Endothelial cell of umbilical vein (primary cell): Measurements from ENCODE around the gene ZNF157. TPM values are rescaled to one million over a fixed set of nuclear protein-coding genes. Genes with fewer than 3 reads are reported as not detected.
A peak's percentile ranks its signal among the peaks of the same experiment; 100 is the strongest.

Experiments used
- BruUV-seq: library from RNA; stranded (reverse); fragments of 400-500 nt; replicated peaks from 2 replicates; lab custom pipeline; 2021; lab: Mats Ljungman, UMichigan
- CTCF ChIA-PET: fragments of 300-600, 350-600 bp; sonication (Branson Sonifier 250); formaldehyde crosslinking; loops from one replicate; lab custom pipeline; 2021; ENCODE audit warnings: antibody characterized with exemption, inconsistent platforms; lab: Charles Lee
- POLR2A ChIA-PET: fragments of 300-600, 350-600 bp; sonication (Branson Sonifier 250); formaldehyde crosslinking; loops from one replicate; lab custom pipeline; 2021; ENCODE audit warnings: antibody characterized with exemption, inconsistent platforms; lab: Charles Lee
- DNase-seq: peaks from one replicate; pipeline ENCODE4 v3.0.0-alpha.2; 2011; ENCODE audit warnings: low read depth, low spot score
- FAIRE-seq: peaks from 2 replicates; lab custom pipeline; 2011; peaks lifted over from hg19 to GRCh38; lab: Jason Lieb, UNC
- H2AFZ ChIP-seq: 2 replicates; pipeline ENCODE4 v1.6.0; 2012; ENCODE audit warnings: low read depth, low read length, control low read depth, inconsistent platforms
- H3K27ac ChIP-seq: 2 replicates; pipeline ENCODE4 v1.5.1; 2011; ENCODE audit warnings: low read depth, mild to moderate bottlenecking, control low read depth, low read length, moderate library complexity; ENCODE audit not compliant: insufficient read depth
- H3K27me3 ChIP-seq, 2 experiments: 2 replicates each; pipeline versions ENCODE4 v1.6.0 to v1.6.1; 2011; ENCODE audit warnings: low read length in 2 of 2, mixed read lengths in 1 of 2; ENCODE audit not compliant: control insufficient read depth in 2 of 2, insufficient read depth in 2 of 2
- H3K36me3 ChIP-seq, 2 experiments: 2 replicates in 1 of 2; 3 replicates in 1 of 2; pipeline ENCODE4 v1.5.1; 2011; ENCODE audit warnings: low read length in 2 of 2, mild to moderate bottlenecking in 1 of 2, moderate library complexity in 1 of 2; ENCODE audit not compliant: control insufficient read depth in 2 of 2, insufficient read depth in 2 of 2; ENCODE audit errors: extremely low read depth in 1 of 2
- H3K4me1 ChIP-seq: 3 replicates; pipeline ENCODE4 v1.5.1; 2011; ENCODE audit warnings: mild to moderate bottlenecking, low read length; ENCODE audit not compliant: control insufficient read depth, insufficient read depth; ENCODE audit errors: extremely low read depth
- H3K4me2 ChIP-seq: 2 replicates; pipeline ENCODE4 v1.6.1; 2011; ENCODE audit warnings: low read length, control low read depth, mixed read lengths; ENCODE audit not compliant: insufficient read depth
- H3K4me3 ChIP-seq, 3 experiments: fragments of 200-600 bp in 1 of 3; sonication (generic), shearing (Covaris generic) in 1 of 3; replicated peaks in 1 of 3; 2 replicates each; pipeline ENCODE4 v1.5.1; 2011 to 2016; ENCODE audit warnings: control low read depth in 3 of 3, low read length in 3 of 3, mild to moderate bottlenecking in 2 of 3, inconsistent platforms in 1 of 3, low read depth in 1 of 3, moderate library complexity in 1 of 3; ENCODE audit not compliant: insufficient read depth in 1 of 3
- H3K79me2 ChIP-seq: 2 replicates; pipeline ENCODE4 v1.6.0; 2012; ENCODE audit warnings: low read length, inconsistent platforms; ENCODE audit not compliant: control insufficient read depth, insufficient read depth
- H3K9ac ChIP-seq: replicated peaks from 2 replicates; pipeline ENCODE3; 2011; ENCODE audit warnings: low read length, control low read depth; ENCODE audit not compliant: insufficient read depth; ENCODE audit errors: extremely low read depth
- H3K9me1 ChIP-seq: replicated peaks from 3 replicates; pipeline ENCODE4 v1.6.0; 2011; ENCODE audit warnings: mild to moderate bottlenecking, low read length; ENCODE audit not compliant: control insufficient read depth, insufficient read depth; ENCODE audit errors: extremely low read depth
- H3K9me3 ChIP-seq: replicated peaks from 2 replicates; pipeline ENCODE4 v1.5.1; 2012; ENCODE audit warnings: low read length, inconsistent platforms; ENCODE audit not compliant: control insufficient read depth, insufficient read depth
- H4K20me1 ChIP-seq: replicated peaks from 2 replicates; pipeline ENCODE3; 2011; ENCODE audit warnings: mild to moderate bottlenecking, low read length; ENCODE audit not compliant: control insufficient read depth, insufficient read depth; ENCODE audit errors: extremely low read depth
- EZH2 ChIP-seq: IDR thresholded peaks from 2 replicates; pipeline ENCODE4 v1.6.1; 2012; ENCODE audit warnings: borderline replicate concordance, low read depth, mild to moderate bottlenecking, moderate library complexity, low read length, inconsistent platforms; ENCODE audit not compliant: severe bottlenecking
- FOS ChIP-seq: IDR thresholded peaks from 2 replicates; pipeline ENCODE4 v1.6.1; 2011; ENCODE audit warnings: mild to moderate bottlenecking, low read length, moderate library complexity, borderline replicate concordance; ENCODE audit not compliant: insufficient read depth
- GATA2 ChIP-seq: IDR thresholded peaks from 2 replicates; pipeline ENCODE4 v1.7.0; 2011; ENCODE audit warnings: low read depth, mild to moderate bottlenecking, moderate library complexity, mixed read lengths, low read length; ENCODE audit not compliant: insufficient read length, insufficient read depth
- JUN ChIP-seq: IDR thresholded peaks from 2 replicates; pipeline ENCODE4 v1.6.1; 2011; ENCODE audit warnings: borderline replicate concordance, low read depth; ENCODE audit not compliant: insufficient read length, insufficient read depth
- MYC ChIP-seq: IDR thresholded peaks from one replicate; pipeline ENCODE4 v1.6.1; 2011; ENCODE audit warnings: mild to moderate bottlenecking, low read depth, low read length
- POLR2A ChIP-seq: IDR thresholded peaks from 2 replicates; pipeline ENCODE4 v1.6.1; 2012; ENCODE audit warnings: low read depth, mild to moderate bottlenecking, control low read depth, low read length
- POLR2AphosphoS5 ChIP-seq: IDR thresholded peaks from 2 replicates; pipeline ENCODE4 v1.6.1; 2012; ENCODE audit warnings: low read depth, mild to moderate bottlenecking, control low read depth, low read length, moderate library complexity; ENCODE audit not compliant: insufficient read depth
- dilution Hi-C: fragments of 300-500 bp; cut with MboI; formaldehyde crosslinking; loops from one replicate; pipeline ENCODE4 v1.15.0; 2019; ENCODE audit warnings: low sequenced_read_pairs; ENCODE audit not compliant: extremely low pct_ligation_motif_present
- intact Hi-C: fragments of 100-400 bp; cut with micrococcal nuclease; formaldehyde crosslinking; loops from one replicate; pipeline ENCODE4 v1.10.0; 2022
- polyA plus RNA-seq, 4 experiments: library from polyadenylated mRNA; depleted of rRNA in 3 of 4; stranded (reverse) in 3 of 4; unstranded in 1 of 4; fragments of >200 nt; gene quantifications; 2 replicates each; pipeline versions ENCODE4 v1.2.1 to v1.2.3, GENCODE V29; 2011 to 2012; ENCODE audit warnings: missing spikeins in 1 of 4
- total RNA-seq: library from RNA; stranded (reverse); gene quantifications from 2 replicates; pipeline ENCODE4 v1.2.3, GENCODE V29; 2021
- TF ChIP-seq, protein P1 (sequence below): IDR thresholded peaks from 2 replicates; pipeline ENCODE4 v1.6.1; 2011; ENCODE audit not compliant: insufficient read depth, insufficient read length
- TF ChIP-seq, protein P2 (sequence below), 2 donors: IDR thresholded peaks; 1 replicate in 1 of 2; 2 replicates in 1 of 2; pipeline ENCODE4 v1.5.1; 2011; ENCODE audit warnings: low read length in 2 of 2, mild to moderate bottlenecking in 2 of 2, moderate library complexity in 2 of 2, control low read depth in 1 of 2, inconsistent platforms in 1 of 2, low read depth in 1 of 2; ENCODE audit not compliant: insufficient read depth in 1 of 2; ENCODE audit errors: extremely low read depth in 1 of 2

Gene ZNF157
- total and polyA plus RNA-seq, 2 donors (not counting 3 experiments of a cell fraction or from before 2014, with no cell fraction given): not detected

DNA sequence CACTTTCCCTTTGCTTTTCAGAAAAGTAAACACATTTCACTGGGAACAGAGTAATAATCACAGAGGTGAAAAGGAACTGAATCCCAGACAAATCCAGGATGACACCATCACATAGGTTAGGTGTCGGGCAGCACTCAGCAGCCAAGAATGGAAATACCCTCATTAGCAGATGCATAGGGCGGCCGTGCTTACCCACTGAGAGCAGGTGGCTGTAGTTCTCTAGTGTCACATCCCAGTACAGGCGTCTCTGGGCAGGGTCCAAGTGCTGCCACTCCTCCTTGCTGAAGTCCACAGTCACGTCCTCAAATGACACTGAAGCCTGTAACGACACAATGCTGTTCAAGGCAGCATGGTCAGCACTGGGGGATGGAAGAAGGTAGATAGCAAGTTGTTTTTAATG lies 85.7 kb downstream of the ZNF157 start:
- peak; percentile 18 for FAIRE-seq
- H3K9me3 ChIP-seq: no peaks in the 10 kb centered on the region
- intact Hi-C loops: no loop called here

DNA sequence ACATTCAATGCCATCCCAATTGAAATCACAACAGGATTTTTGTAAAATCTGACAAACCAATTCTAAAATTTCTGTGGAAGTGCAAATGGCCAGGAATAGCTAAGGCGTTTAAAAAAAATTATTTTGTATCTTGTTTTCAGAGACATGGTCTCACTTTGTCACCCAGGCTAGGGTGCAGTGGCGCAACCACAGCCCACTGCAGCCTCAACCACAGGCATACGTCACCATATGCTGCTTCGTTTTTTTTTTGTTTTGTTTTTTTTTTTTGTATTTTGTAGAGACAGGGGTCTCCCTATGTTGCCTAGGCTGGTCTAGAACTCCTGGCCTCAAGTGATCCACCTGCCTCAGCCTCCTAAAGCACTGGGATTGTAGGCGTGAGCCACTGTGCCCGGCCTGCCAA lies 88.2 kb downstream of the ZNF157 start:
- no TSS peak for BruUV-seq
- dilution Hi-C loops (no loop called here), intact Hi-C loops (no loop called here)
- no peaks in the 10 kb centered on the region for H3K27me3 ChIP-seq
- no peak overlapping the region for H3K9ac ChIP-seq
- TF ChIP-seq MYC (no peak), POLR2A (no peak), EZH2 (no peak), FOS (no peak), JUN (no peak), GATA2 (no peak), POLR2AphosphoS5 (no peak)
- TF ChIP-seq, protein P1, sequence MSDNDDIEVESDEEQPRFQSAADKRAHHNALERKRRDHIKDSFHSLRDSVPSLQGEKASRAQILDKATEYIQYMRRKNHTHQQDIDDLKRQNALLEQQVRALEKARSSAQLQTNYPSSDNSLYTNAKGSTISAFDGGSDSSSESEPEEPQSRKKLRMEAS: no peak
- TF ChIP-seq, protein P2, sequence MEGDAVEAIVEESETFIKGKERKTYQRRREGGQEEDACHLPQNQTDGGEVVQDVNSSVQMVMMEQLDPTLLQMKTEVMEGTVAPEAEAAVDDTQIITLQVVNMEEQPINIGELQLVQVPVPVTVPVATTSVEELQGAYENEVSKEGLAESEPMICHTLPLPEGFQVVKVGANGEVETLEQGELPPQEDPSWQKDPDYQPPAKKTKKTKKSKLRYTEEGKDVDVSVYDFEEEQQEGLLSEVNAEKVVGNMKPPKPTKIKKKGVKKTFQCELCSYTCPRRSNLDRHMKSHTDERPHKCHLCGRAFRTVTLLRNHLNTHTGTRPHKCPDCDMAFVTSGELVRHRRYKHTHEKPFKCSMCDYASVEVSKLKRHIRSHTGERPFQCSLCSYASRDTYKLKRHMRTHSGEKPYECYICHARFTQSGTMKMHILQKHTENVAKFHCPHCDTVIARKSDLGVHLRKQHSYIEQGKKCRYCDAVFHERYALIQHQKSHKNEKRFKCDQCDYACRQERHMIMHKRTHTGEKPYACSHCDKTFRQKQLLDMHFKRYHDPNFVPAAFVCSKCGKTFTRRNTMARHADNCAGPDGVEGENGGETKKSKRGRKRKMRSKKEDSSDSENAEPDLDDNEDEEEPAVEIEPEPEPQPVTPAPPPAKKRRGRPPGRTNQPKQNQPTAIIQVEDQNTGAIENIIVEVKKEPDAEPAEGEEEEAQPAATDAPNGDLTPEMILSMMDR (IDR thresholded peaks at IDR 0.05; ENCODE audit: extremely low read depth in 1 of 2, insufficient read depth in 1 of 2, low read depth in 1 of 2, low read length in 2 of 2): no peak
- no peak overlapping the region for H2AFZ ChIP-seq
- no peak for DNase-seq
- H3K4me3 ChIP-seq: no peak overlapping the region
- H3K4me1 ChIP-seq: no peaks in the 10 kb centered on the region
- H4K20me1 ChIP-seq: no peaks in the 10 kb centered on the region
- no peaks in the 10 kb centered on the region for H3K9me1 ChIP-seq
- H3K4me2 ChIP-seq: no peak overlapping the region
- H3K79me2 ChIP-seq: no peaks in the 10 kb centered on the region
- ChIA-PET CTCF (no interaction called here), POLR2A (no interaction called here)
- H3K27ac ChIP-seq: no peak overlapping the region
- no peaks in the 10 kb centered on the region for H3K36me3 ChIP-seq
- H3K9me3 ChIP-seq: no peaks in the 10 kb centered on the region
- FAIRE-seq: no peak

More for the DNA sequence above, 85.7 kb downstream of the ZNF157 start:
- no TSS peak for BruUV-seq
- H3K27ac ChIP-seq: no peak overlapping the region
- no peak overlapping the region for H3K9ac ChIP-seq
- H2AFZ ChIP-seq: no peak overlapping the region
- peaks cover 0 to 4% of the 10 kb centered on the region in 2 experiments for H3K36me3 ChIP-seq
- H3K79me2 ChIP-seq: no peaks in the 10 kb centered on the region
- H3K9me1 ChIP-seq: no peaks in the 10 kb centered on the region
- TF ChIP-seq POLR2AphosphoS5 (no peak), GATA2 (no peak), JUN (no peak)
- TF ChIP-seq, protein P1: no peak
- ChIA-PET CTCF (no interaction called here), POLR2A (no interaction called here)
- no peaks in the 10 kb centered on the region for H4K20me1 ChIP-seq
- no peak for DNase-seq
- H3K27me3 ChIP-seq: no peaks in the 10 kb centered on the region
- no peak overlapping the region for H3K4me2 ChIP-seq
- dilution Hi-C loops: no loop called here
- no peak overlapping the region for H3K4me3 ChIP-seq
- H3K4me1 ChIP-seq: no peaks in the 10 kb centered on the region
